ENCODE data around the gene ADAM22. TPM values are rescaled to one million over a fixed set of nuclear protein-coding genes. Genes with fewer than 3 reads are reported as not detected.

ADAM22 gene
- total and polyA plus RNA-seq, 9 donors = 1.0 to 18.0 (median 5.5) TPM

DNA sequence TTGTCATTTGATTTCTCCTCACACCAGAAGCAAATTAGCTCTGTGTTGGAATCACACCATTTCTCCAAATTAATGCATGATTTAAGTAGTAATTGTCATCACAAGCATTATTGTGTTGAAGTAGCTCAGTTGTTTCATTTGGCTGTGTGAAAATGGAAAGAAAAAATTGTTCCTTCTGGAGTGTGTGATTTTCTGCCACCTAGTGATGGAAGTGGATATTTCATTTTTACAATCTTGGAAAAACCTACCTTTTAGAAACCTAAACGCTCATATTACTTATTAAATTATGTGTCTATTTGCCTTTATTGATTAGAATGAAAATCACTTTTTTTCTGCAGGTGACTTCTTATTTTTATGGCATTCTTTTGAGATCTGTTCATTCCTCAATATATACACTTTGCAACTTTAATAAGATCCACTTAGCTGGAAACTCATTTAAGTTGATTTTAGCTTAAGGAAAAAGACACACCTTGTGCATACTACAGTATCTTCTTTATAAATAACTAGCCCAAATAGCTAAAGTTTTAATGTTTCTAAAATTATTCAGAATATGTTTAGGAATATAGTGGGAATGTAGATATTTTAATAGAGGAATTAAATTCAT lies 235.8 kb downstream of the ADAM22 start:
- intact Hi-C loops (cut with DNase I) = no loop called here
- no peaks in the 10 kb centered on the region for H3K36me3 ChIP-seq
- no peak for DNase-seq
- no peaks in the 10 kb centered on the region for H3K27me3 ChIP-seq
- H3K4me1 ChIP-seq (ENCODE audit: insufficient read depth) = peaks cover 3% of the 10 kb centered on the region
- H3K9me3 ChIP-seq = no peaks in the 10 kb centered on the region
- WGBS, 3 donors = 5 to 10% (median 5%) methylated on average over 1 of the region's 1 CpG
- H3K27ac ChIP-seq = no peak overlapping the region
- TF ChIP-seq EP300 (IDR thresholded peaks at IDR 0.05) (no peak), POLR2A (IDR thresholded peaks at IDR 0.05) (no peak)
- TF ChIP-seq, protein P1, sequence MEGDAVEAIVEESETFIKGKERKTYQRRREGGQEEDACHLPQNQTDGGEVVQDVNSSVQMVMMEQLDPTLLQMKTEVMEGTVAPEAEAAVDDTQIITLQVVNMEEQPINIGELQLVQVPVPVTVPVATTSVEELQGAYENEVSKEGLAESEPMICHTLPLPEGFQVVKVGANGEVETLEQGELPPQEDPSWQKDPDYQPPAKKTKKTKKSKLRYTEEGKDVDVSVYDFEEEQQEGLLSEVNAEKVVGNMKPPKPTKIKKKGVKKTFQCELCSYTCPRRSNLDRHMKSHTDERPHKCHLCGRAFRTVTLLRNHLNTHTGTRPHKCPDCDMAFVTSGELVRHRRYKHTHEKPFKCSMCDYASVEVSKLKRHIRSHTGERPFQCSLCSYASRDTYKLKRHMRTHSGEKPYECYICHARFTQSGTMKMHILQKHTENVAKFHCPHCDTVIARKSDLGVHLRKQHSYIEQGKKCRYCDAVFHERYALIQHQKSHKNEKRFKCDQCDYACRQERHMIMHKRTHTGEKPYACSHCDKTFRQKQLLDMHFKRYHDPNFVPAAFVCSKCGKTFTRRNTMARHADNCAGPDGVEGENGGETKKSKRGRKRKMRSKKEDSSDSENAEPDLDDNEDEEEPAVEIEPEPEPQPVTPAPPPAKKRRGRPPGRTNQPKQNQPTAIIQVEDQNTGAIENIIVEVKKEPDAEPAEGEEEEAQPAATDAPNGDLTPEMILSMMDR (IDR thresholded peaks at IDR 0.05) = no peak
- no peak overlapping the region for H3K4me3 ChIP-seq

DNA sequence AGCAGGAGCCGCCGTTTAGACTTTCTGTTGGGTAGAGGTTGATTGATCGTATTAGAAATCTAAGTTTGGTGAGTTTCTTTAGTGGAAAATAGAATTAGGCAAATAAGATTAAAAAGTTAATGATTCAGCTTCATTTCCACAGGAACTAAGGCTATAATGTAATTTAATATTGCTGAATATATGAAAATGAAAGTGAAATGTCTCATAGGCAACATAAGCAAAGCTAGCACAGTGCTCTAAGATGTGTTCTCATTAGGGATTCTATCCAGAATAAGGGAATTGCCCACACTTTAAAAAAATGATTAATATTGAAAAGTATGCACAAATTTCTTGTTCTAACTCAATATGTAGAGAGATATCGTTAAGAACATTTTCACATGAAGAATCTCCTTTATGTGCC lies 238.8 kb downstream of the ADAM22 start:
- intact Hi-C loops (cut with DNase I) = no loop called here
- WGBS, 3 donors = 94 to 96% (median 94%) methylated on average over 4 of the region's 4 CpGs
- no peaks in the 10 kb centered on the region for H3K36me3 ChIP-seq
- H3K4me1 ChIP-seq (ENCODE audit: insufficient read depth) = no peaks in the 10 kb centered on the region
- H3K4me3 ChIP-seq = no peak overlapping the region
- H3K9me3 ChIP-seq = no peaks in the 10 kb centered on the region
- DNase-seq = no peak
- no peak overlapping the region for H3K27ac ChIP-seq
- no peaks in the 10 kb centered on the region for H3K27me3 ChIP-seq
- TF ChIP-seq POLR2A (IDR thresholded peaks at IDR 0.05) (no peak), EP300 (IDR thresholded peaks at IDR 0.05) (no peak)
- TF ChIP-seq, protein P1 (IDR thresholded peaks at IDR 0.05) = no peak

DNA sequence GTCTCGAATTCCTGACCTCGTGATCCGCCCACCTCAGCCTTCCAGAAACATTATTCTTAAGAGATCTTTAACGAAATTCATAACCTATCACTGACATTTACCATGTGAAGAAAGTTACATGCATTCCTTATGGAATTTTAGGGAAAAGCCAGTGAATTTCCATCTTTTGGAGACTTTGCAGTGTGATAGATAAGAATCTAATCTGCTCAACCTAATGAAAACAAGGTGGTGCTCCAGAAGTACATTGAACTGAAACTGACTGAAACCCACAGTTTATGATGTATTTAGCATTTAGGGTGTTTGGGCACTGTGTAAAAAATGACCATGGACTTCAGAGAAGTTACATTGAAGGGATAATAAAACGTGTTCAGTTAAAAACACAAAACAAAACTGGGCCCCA lies 242.1 kb downstream of the ADAM22 start:
- WGBS, 3 donors = 89 to 94% (median 91%) methylated on average over 5 of the region's 5 CpGs
- no peak for DNase-seq
- H3K9me3 ChIP-seq = no peaks in the 10 kb centered on the region
- H3K4me3 ChIP-seq = no peak overlapping the region
- H3K4me1 ChIP-seq (ENCODE audit: insufficient read depth) = no peaks in the 10 kb centered on the region
- intact Hi-C loops (cut with DNase I) = no loop called here
- TF ChIP-seq, protein P1 (IDR thresholded peaks at IDR 0.05) = no peak
- TF ChIP-seq POLR2A (IDR thresholded peaks at IDR 0.05) = no peak
- H3K27ac ChIP-seq = no peak overlapping the region
- no peaks in the 10 kb centered on the region for H3K36me3 ChIP-seq
- H3K27me3 ChIP-seq = no peaks in the 10 kb centered on the region

DNA sequence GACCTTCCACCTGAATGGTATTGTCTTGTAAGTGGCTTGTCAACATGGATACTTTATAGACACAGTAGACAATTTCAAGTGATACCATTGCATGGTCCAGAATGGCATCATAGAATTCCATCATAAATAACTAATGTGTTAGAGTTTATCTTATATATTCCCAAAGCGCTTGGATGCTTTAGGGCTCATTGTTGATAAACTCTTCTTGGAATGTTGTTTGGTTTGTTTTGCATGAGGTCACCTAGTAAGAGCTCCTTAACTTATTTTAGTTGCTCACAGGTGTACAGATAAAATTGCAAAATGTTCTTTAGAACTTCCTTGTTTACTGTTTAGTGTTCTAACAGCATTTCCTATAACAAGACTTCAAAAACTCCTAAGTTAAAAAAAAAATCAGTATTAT lies 249.0 kb downstream of the ADAM22 start:
- DNase-seq = no peak
- H3K4me3 ChIP-seq = no peak overlapping the region
- 85 to 93% (median 88%) methylated on average over 1 of the region's 1 CpG for WGBS, 3 donors
- TF ChIP-seq POLR2A (IDR thresholded peaks at IDR 0.05) (no peak), EP300 (IDR thresholded peaks at IDR 0.05) (no peak)
- TF ChIP-seq, protein P1 (IDR thresholded peaks at IDR 0.05) = no peak
- no peak overlapping the region for H3K27ac ChIP-seq
- H3K9me3 ChIP-seq = no peaks in the 10 kb centered on the region
- no peaks in the 10 kb centered on the region for H3K4me1 ChIP-seq (ENCODE audit: insufficient read depth)
- H3K36me3 ChIP-seq = no peaks in the 10 kb centered on the region
- intact Hi-C loops (cut with DNase I) = no loop called here
- H3K27me3 ChIP-seq = no peaks in the 10 kb centered on the region

Measured in ovary (tissue), 9 donors.